ENCODE data around the gene WWOX. TPM values are rescaled to one million over a fixed set of nuclear protein-coding genes. Genes with fewer than 3 reads are reported as not detected.

The WWOX gene
- polyA plus RNA-seq, 4 donors, result 4.9 to 15.8 (median 7.0) TPM

- Histone ChIP-seq H3K27ac (ENCODE audit: low read depth in 1 of 3, low read length in 2 of 3) (no peak overlapping the region), H3K36me3 (ENCODE audit: control insufficient read depth in 3 of 3, insufficient read depth in 2 of 3, low read depth in 1 of 3, low read length in 3 of 3) (no peaks in the 10 kb centered on the region), H3K9me3 (ENCODE audit: control insufficient read depth in 2 of 2, insufficient read depth in 1 of 2, low read depth in 1 of 2, low read length in 1 of 2) (peaks cover 0 to 8% of the 10 kb centered on the region in 2 donors), H3K4me3 (ENCODE audit: low read depth in 1 of 3, low read length in 3 of 3) (no peak overlapping the region), H3K4me1 (ENCODE audit: control insufficient read depth in 3 of 3, insufficient read depth in 2 of 3, low read depth in 1 of 3, low read length in 2 of 3) (no peaks in the 10 kb centered on the region), H3K27me3 (ENCODE audit: control insufficient read depth in 3 of 3, insufficient read depth in 3 of 3, low read length in 3 of 3) (no peaks in the 10 kb centered on the region)
- WGBS, 3 donors, result 76 to 96% (median 94%) methylated on average over 1 of the region's 1 CpG
- FAIRE-seq (no peak), DNase-seq (no peak)
These were observed 241.1 kb downstream of the WWOX start for GRCh38 chr16:78340590-78340989.

GRCh38 chr16:78348068-78348467 lies 248.6 kb downstream of the WWOX start:
- Histone ChIP-seq H3K4me3 (ENCODE audit: low read depth in 1 of 3, low read length in 3 of 3) (no peak overlapping the region), H3K27ac (ENCODE audit: low read depth in 1 of 3, low read length in 2 of 3) (no peak overlapping the region), H3K36me3 (ENCODE audit: control insufficient read depth in 3 of 3, insufficient read depth in 2 of 3, low read depth in 1 of 3, low read length in 3 of 3) (no peaks in the 10 kb centered on the region), H3K27me3 (ENCODE audit: control insufficient read depth in 3 of 3, insufficient read depth in 3 of 3, low read length in 3 of 3) (no peaks in the 10 kb centered on the region), H3K9me3 (ENCODE audit: control insufficient read depth in 2 of 2, insufficient read depth in 1 of 2, low read depth in 1 of 2, low read length in 1 of 2) (peaks cover 0 to 1% of the 10 kb centered on the region in 2 donors), H3K4me1 (ENCODE audit: control insufficient read depth in 3 of 3, insufficient read depth in 2 of 3, low read depth in 1 of 3, low read length in 2 of 3) (no peaks in the 10 kb centered on the region)
- DNase-seq (no peak), FAIRE-seq (no peak)
- 89 to 98% (median 92%) methylated on average over 3 of the region's 3 CpGs for WGBS, 3 donors

GRCh38 chr16:78348886-78349285 lies 249.4 kb downstream of the WWOX start:
- Histone ChIP-seq H3K9me3 (ENCODE audit: control insufficient read depth in 2 of 2, insufficient read depth in 1 of 2, low read depth in 1 of 2, low read length in 1 of 2) (no peaks in the 10 kb centered on the region), H3K4me3 (ENCODE audit: low read depth in 1 of 3, low read length in 3 of 3) (no peak overlapping the region), H3K27me3 (ENCODE audit: control insufficient read depth in 3 of 3, insufficient read depth in 3 of 3, low read length in 3 of 3) (no peaks in the 10 kb centered on the region), H3K27ac (ENCODE audit: low read depth in 1 of 3, low read length in 2 of 3) (no peak overlapping the region), H3K4me1 (ENCODE audit: control insufficient read depth in 3 of 3, insufficient read depth in 2 of 3, low read depth in 1 of 3, low read length in 2 of 3) (no peaks in the 10 kb centered on the region), H3K36me3 (ENCODE audit: control insufficient read depth in 3 of 3, insufficient read depth in 2 of 3, low read depth in 1 of 3, low read length in 3 of 3) (no peaks in the 10 kb centered on the region)
- no peak for FAIRE-seq
- no peak for DNase-seq
- 94 to 96% (median 94%) methylated on average over 9 of the region's 9 CpGs for WGBS, 3 donors

GRCh38 chr16:78352184-78352583 lies 252.7 kb downstream of the WWOX start:
- H3K4me1 ChIP-seq (ENCODE audit: control insufficient read depth in 3 of 3, insufficient read depth in 2 of 3, low read depth in 1 of 3, low read length in 2 of 3), result no peaks in the 10 kb centered on the region
- no peak for FAIRE-seq
- no peak for DNase-seq
- 85 to 94% (median 94%) methylated on average over 1 of the region's 1 CpG for WGBS, 3 donors
- no peaks in the 10 kb centered on the region for H3K27me3 ChIP-seq (ENCODE audit: control insufficient read depth in 3 of 3, insufficient read depth in 3 of 3, low read length in 3 of 3)
- H3K9me3 ChIP-seq (ENCODE audit: control insufficient read depth in 2 of 2, insufficient read depth in 1 of 2, low read depth in 1 of 2, low read length in 1 of 2), result no peaks in the 10 kb centered on the region
- H3K27ac ChIP-seq (ENCODE audit: low read depth in 1 of 3, low read length in 2 of 3), result no peak overlapping the region
- no peaks in the 10 kb centered on the region for H3K36me3 ChIP-seq (ENCODE audit: control insufficient read depth in 3 of 3, insufficient read depth in 2 of 3, low read depth in 1 of 3, low read length in 3 of 3)
- H3K4me3 ChIP-seq (ENCODE audit: low read depth in 1 of 3, low read length in 3 of 3), result no peak overlapping the region

- Histone ChIP-seq H3K27ac (ENCODE audit: low read depth in 1 of 3, low read length in 2 of 3) (no peak overlapping the region), H3K36me3 (ENCODE audit: control insufficient read depth in 3 of 3, insufficient read depth in 2 of 3, low read depth in 1 of 3, low read length in 3 of 3) (no peaks in the 10 kb centered on the region), H3K27me3 (ENCODE audit: control insufficient read depth in 3 of 3, insufficient read depth in 3 of 3, low read length in 3 of 3) (no peaks in the 10 kb centered on the region), H3K4me3 (ENCODE audit: low read depth in 1 of 3, low read length in 3 of 3) (no peak overlapping the region), H3K9me3 (ENCODE audit: control insufficient read depth in 2 of 2, insufficient read depth in 1 of 2, low read depth in 1 of 2, low read length in 1 of 2) (no peaks in the 10 kb centered on the region), H3K4me1 (ENCODE audit: control insufficient read depth in 3 of 3, insufficient read depth in 2 of 3, low read depth in 1 of 3, low read length in 2 of 3) (no peaks in the 10 kb centered on the region)
- 50 to 68% (median 53%) methylated on average over 9 of the region's 9 CpGs for WGBS, 3 donors
- FAIRE-seq (no peak), DNase-seq (no peak)
These were observed 254.3 kb downstream of the WWOX start for GRCh38 chr16:78353640-78354275.

GRCh38 chr16:78362524-78363135 lies 263.2 kb downstream of the WWOX start:
- H3K27me3 ChIP-seq (ENCODE audit: control insufficient read depth in 3 of 3, insufficient read depth in 3 of 3, low read length in 3 of 3), result no peaks in the 10 kb centered on the region
- no peaks in the 10 kb centered on the region for H3K9me3 ChIP-seq (ENCODE audit: control insufficient read depth in 2 of 2, insufficient read depth in 1 of 2, low read depth in 1 of 2, low read length in 1 of 2)
- no peak overlapping the region for H3K4me3 ChIP-seq (ENCODE audit: low read depth in 1 of 3, low read length in 3 of 3)
- H3K27ac ChIP-seq (ENCODE audit: low read depth in 1 of 3, low read length in 2 of 3), result no peak overlapping the region
- no peaks in the 10 kb centered on the region for H3K36me3 ChIP-seq (ENCODE audit: control insufficient read depth in 3 of 3, insufficient read depth in 2 of 3, low read depth in 1 of 3, low read length in 3 of 3)
- no peaks in the 10 kb centered on the region for H3K4me1 ChIP-seq (ENCODE audit: control insufficient read depth in 3 of 3, insufficient read depth in 2 of 3, low read depth in 1 of 3, low read length in 2 of 3)
- DNase-seq, result no peak
- WGBS, 3 donors, result 67 to 87% (median 84%) methylated on average over 6 of the region's 6 CpGs
- no peak for FAIRE-seq

GRCh38 chr16:78363843-78364555 lies 264.5 kb downstream of the WWOX start:
- 85 to 89% (median 86%) methylated on average over 12 of the region's 12 CpGs for WGBS, 3 donors
- Histone ChIP-seq H3K27me3 (ENCODE audit: control insufficient read depth in 3 of 3, insufficient read depth in 3 of 3, low read length in 3 of 3) (no peaks in the 10 kb centered on the region), H3K36me3 (ENCODE audit: control insufficient read depth in 3 of 3, insufficient read depth in 2 of 3, low read depth in 1 of 3, low read length in 3 of 3) (no peaks in the 10 kb centered on the region), H3K4me1 (ENCODE audit: control insufficient read depth in 3 of 3, insufficient read depth in 2 of 3, low read depth in 1 of 3, low read length in 2 of 3) (no peaks in the 10 kb centered on the region), H3K4me3 (ENCODE audit: low read depth in 1 of 3, low read length in 3 of 3) (no peak overlapping the region), H3K9me3 (ENCODE audit: control insufficient read depth in 2 of 2, insufficient read depth in 1 of 2, low read depth in 1 of 2, low read length in 1 of 2) (no peaks in the 10 kb centered on the region), H3K27ac (ENCODE audit: low read depth in 1 of 3, low read length in 2 of 3) (no peak overlapping the region)
- DNase-seq, result no peak
- no peak for FAIRE-seq

- Histone ChIP-seq H3K27me3 (ENCODE audit: control insufficient read depth in 3 of 3, insufficient read depth in 3 of 3, low read length in 3 of 3) (no peaks in the 10 kb centered on the region), H3K4me1 (ENCODE audit: control insufficient read depth in 3 of 3, insufficient read depth in 2 of 3, low read depth in 1 of 3, low read length in 2 of 3) (no peaks in the 10 kb centered on the region), H3K27ac (ENCODE audit: low read depth in 1 of 3, low read length in 2 of 3) (no peak overlapping the region), H3K4me3 (ENCODE audit: low read depth in 1 of 3, low read length in 3 of 3) (no peak overlapping the region), H3K9me3 (ENCODE audit: control insufficient read depth in 2 of 2, insufficient read depth in 1 of 2, low read depth in 1 of 2, low read length in 1 of 2) (no peaks in the 10 kb centered on the region), H3K36me3 (ENCODE audit: control insufficient read depth in 3 of 3, insufficient read depth in 2 of 3, low read depth in 1 of 3, low read length in 3 of 3) (no peaks in the 10 kb centered on the region)
- WGBS, 3 donors, result 33 to 57% (median 41%) methylated on average over 3 of the region's 3 CpGs
- DNase-seq (no peak), FAIRE-seq (no peak)
These were observed 265.1 kb downstream of the WWOX start for GRCh38 chr16:78364556-78364880.
